GM12878 (cell line): ENCODE measurements around the gene PGGT1B. TPM values are rescaled to one million over a fixed set of nuclear protein-coding genes. Genes with fewer than 3 reads are reported as not detected.

Source experiments
- ATAC-seq: fragments of 200-7000 bp; cut with Tn5 transposase; 3 replicates; pipeline ENCODE4 v1.9.1; 2020; ENCODE audit warnings: mild to moderate bottlenecking, moderate library complexity
- BruUV-seq: library from RNA; stranded (reverse); fragments of 400-500 nt; replicated peaks from 2 replicates; lab custom pipeline; 2021; lab: Mats Ljungman, UMichigan
- CTCF ChIA-PET: fragments of 300-600 bp; sonication (Branson Sonifier 250); formaldehyde crosslinking; extraction: SDS; loops from one replicate; lab custom pipeline; 2021; ENCODE audit warnings: inconsistent platforms; lab: Yijun Ruan, JAX
- POLR2A ChIA-PET: fragments of 350-600 bp; formaldehyde crosslinking; extraction: SDS; loops from one replicate; lab custom pipeline; 2021; ENCODE audit warnings: inconsistent platforms; lab: Charles Lee
- RAD21 ChIA-PET: fragments of 300-600 bp; sonication (Branson Sonifier 250); formaldehyde crosslinking; loops from one replicate; lab custom pipeline; 2023; ENCODE audit warnings: antibody characterized with exemption; ENCODE audit not compliant: unreplicated experiment; lab: Charles Lee
- SMC1A ChIA-PET: fragments of 300-600 bp; sonication (Branson Sonifier 250); formaldehyde crosslinking; loops from one replicate; lab custom pipeline; 2023; ENCODE audit not compliant: unreplicated experiment, uncharacterized antibody; lab: Charles Lee
- DNase-seq: peaks from one replicate; pipeline ENCODE4 v3.0.0-alpha.2; 2011; ENCODE audit warnings: low read depth, low spot score
- FAIRE-seq: peaks from 3 replicates; lab custom pipeline; 2011; peaks lifted over from hg19 to GRCh38; lab: Jason Lieb, UNC
- H2AFZ ChIP-seq: 2 replicates; pipeline ENCODE4 v1.6.0; 2011; ENCODE audit warnings: low read depth, low read length, control low read depth; ENCODE audit not compliant: control insufficient read depth
- H3K27ac ChIP-seq: 2 replicates; pipeline ENCODE4 v1.5.1; 2011; ENCODE audit warnings: control low read depth; ENCODE audit not compliant: control insufficient read depth, insufficient read depth
- H3K27me3 ChIP-seq, 2 experiments: replicated peaks in 1 of 2; 2 replicates each; pipeline versions ENCODE4 v1.6.0 to v1.6.1; 2011; ENCODE audit warnings: low read length in 1 of 2; ENCODE audit not compliant: control insufficient read depth in 2 of 2, insufficient read depth in 2 of 2
- H3K36me3 ChIP-seq, 2 experiments: 2 replicates each; pipeline ENCODE4 v1.5.1; 2011; ENCODE audit warnings: low read length in 1 of 2; ENCODE audit not compliant: control insufficient read depth in 2 of 2, insufficient read depth in 2 of 2
- H3K4me1 ChIP-seq: 2 replicates; pipeline ENCODE4 v1.6.1; 2011; ENCODE audit warnings: mild to moderate bottlenecking, low read length, moderate library complexity, mixed read lengths; ENCODE audit not compliant: control insufficient read depth, insufficient read depth
- H3K4me2 ChIP-seq: 2 replicates; pipeline ENCODE4 v1.6.0; 2011; ENCODE audit warnings: control low read depth; ENCODE audit not compliant: control insufficient read depth, insufficient read depth
- H3K4me3 ChIP-seq: fragments of 200-600 bp; sonication (generic); 2 replicates; pipeline ENCODE4 v1.5.1; 2016
- H3K79me2 ChIP-seq: 2 replicates; pipeline ENCODE4 v1.6.0; 2011; ENCODE audit warnings: low read length; ENCODE audit not compliant: control insufficient read depth, insufficient read depth
- H3K9ac ChIP-seq: 2 replicates; pipeline ENCODE4 v1.8.0; 2011; ENCODE audit warnings: low read length, control low read depth, mixed read lengths; ENCODE audit not compliant: control insufficient read depth, insufficient read depth
- H3K9me3 ChIP-seq: replicated peaks from 3 replicates; pipeline ENCODE4 v1.5.1; 2011; ENCODE audit warnings: mild to moderate bottlenecking, low read length; ENCODE audit not compliant: control insufficient read depth, insufficient read depth
- H4K20me1 ChIP-seq: 2 replicates; pipeline ENCODE4 v1.6.0; 2011; ENCODE audit not compliant: control insufficient read depth, insufficient read depth
- EGR1 ChIP-seq, 2 experiments: IDR thresholded peaks; 1 replicate in 1 of 2; 2 replicates in 1 of 2; pipeline ENCODE4 v1.6.1; 2011 to 2012; ENCODE audit warnings: low read depth in 2 of 2, low read length in 2 of 2, borderline replicate concordance in 1 of 2, mild to moderate bottlenecking in 1 of 2, moderate library complexity in 1 of 2
- HSF1 ChIP-seq: fragments of 150-350 bp; IDR thresholded peaks from 2 replicates; pipeline ENCODE4 v1.6.1; 2014; ENCODE audit warnings: mild to moderate bottlenecking, low read depth, low read length
- MYC ChIP-seq: IDR thresholded peaks from 2 replicates; pipeline ENCODE4 v1.6.1; 2011; ENCODE audit warnings: mild to moderate bottlenecking, low read length, moderate library complexity, inconsistent platforms; ENCODE audit not compliant: insufficient read depth, insufficient replicate concordance, insufficient read length, severe bottlenecking
- NKRF ChIP-seq: fragments of 450-650 bp; conservative IDR thresholded peaks from 2 replicates; pipeline ENCODE4 v1.6.1; 2017; ENCODE audit warnings: mild to moderate bottlenecking, moderate library complexity
- PAX8 ChIP-seq: fragments of 450-650 bp; IDR thresholded peaks from 2 replicates; pipeline ENCODE4 v1.6.1; 2017; ENCODE audit warnings: mild to moderate bottlenecking, moderate library complexity
- PRDM15 ChIP-seq: fragments of 450-650 bp; formaldehyde crosslinking; IDR thresholded peaks from 2 replicates; pipeline ENCODE4 v1.4.0; 2020; ENCODE audit warnings: mild to moderate bottlenecking, moderate library complexity
- SIN3A ChIP-seq: IDR thresholded peaks from 2 replicates; pipeline ENCODE4 v1.6.1; 2012; ENCODE audit warnings: low read depth, low read length, improper control_type of control experiment
- SMARCA5 ChIP-seq: fragments of 450-650 bp; IDR thresholded peaks from 2 replicates; pipeline ENCODE4 v1.6.1; 2017; ENCODE audit warnings: mild to moderate bottlenecking
- ZNF274 ChIP-seq: IDR thresholded peaks from one replicate; pipeline ENCODE4 v1.8.0; 2011; ENCODE audit not compliant: insufficient read length, insufficient read depth
- WGBS: methylation state at CpG from one replicate; pipeline ENCODE4 v1.1.6; 2016; ENCODE audit warnings: low lambda C conversion rate; ENCODE audit not compliant: insufficient replicate concordance, insufficient coverage; ENCODE audit errors: missing lambda C conversion rate; 5-methylcytosine and 5-hydroxymethylcytosine counted together
- in situ Hi-C: fragments of 300-500 bp; cut with MboI; formaldehyde crosslinking; loops from 9 replicates; pipeline ENCODE4 v1.14.3; 2018; ENCODE audit warnings: mixed read lengths
- intact Hi-C: fragments of 100-400 bp; cut with micrococcal nuclease; formaldehyde crosslinking; loops from one replicate; pipeline ENCODE4 v1.14.2; 2022; ENCODE audit not compliant: unreplicated experiment
- polyA plus RNA-seq, 11 experiments: library from polyadenylated mRNA; depleted of rRNA in 4 of 11; unstranded in 6 of 11; stranded (reverse) in 5 of 11; fragments of >200 nt; fragmentation: Nextera tagmentation in 4 of 11; fragmentation: Illumina TruSeq in 1 of 11; extraction: Ambion mirVana in 4 of 11; extraction: Trizol in 1 of 11; gene quantifications; 1 replicate in 1 of 11; 2 replicates in 10 of 11; pipeline versions ENCODE4 v1.2.1 to v1.2.3, GENCODE V29; 2011 to 2016; ENCODE audit warnings: inconsistent platforms in 2 of 11, missing spikeins in 2 of 11, low read depth in 1 of 11
- total RNA-seq, 4 experiments: library from RNA; depleted of rRNA in 3 of 4; stranded (reverse); fragments of >200 nt in 3 of 4; fragmentation: Illumina TruSeq in 1 of 4; extraction: Trizol in 1 of 4; gene quantifications; 2 replicates each; pipeline versions ENCODE4 v1.2.1 to v1.2.3, GENCODE V29; 2013 to 2021

The PGGT1B gene
- total and polyA plus RNA-seq, 10 of the 15 experiments (the other 5 are each of a cell fraction or from before 2014, with no cell fraction given) = 5.0 to 38.4 (median 13.9) TPM

- Histone ChIP-seq H3K27ac (no peak overlapping the region), H3K27me3 (no peaks in the 10 kb centered on the region)
- ATAC-seq = no peak
- POLR2A ChIA-PET = no interaction called here
- no peak for TF ChIP-seq PAX8
- TF ChIP-seq, all 136 proteins: peak for 0
- no peak for FAIRE-seq
- H3K9ac ChIP-seq = no peak overlapping the region
- intact Hi-C loops (no loop called here), in situ Hi-C loops (loop anchor here (25.0 kb wide), 1 partner anchor 775 kb away; no protein-coding TSS in a partner anchor)
- H3K36me3 ChIP-seq = peaks cover 0 to 10% of the 10 kb centered on the region in 2 experiments; a peak in 1 of 4 replicates
- WGBS = 96% methylated on average over 3 of the region's 3 CpGs
- SMC1A ChIA-PET = interaction anchor here (0.7 to 1.3 kb wide), 3 partner anchors 15 to 140 kb away, joined by 3 read pairs; no protein-coding TSS in a partner anchor
- H3K4me2 ChIP-seq = no peak overlapping the region
- no peaks in the 10 kb centered on the region for H3K79me2 ChIP-seq
- DNase-seq = no peak
- BruUV-seq = no TSS peak
- no peak overlapping the region for H3K4me3 ChIP-seq
- H3K9me3 ChIP-seq = no peaks in the 10 kb centered on the region
- RAD21 ChIA-PET = no interaction called here
- no peaks in the 10 kb centered on the region for H3K4me1 ChIP-seq
- CTCF ChIA-PET = interaction anchor here (0.6 kb wide), 1 partner anchor 1346 kb away, joined by 3 read pairs; no protein-coding TSS in a partner anchor
- no peak overlapping the region for H2AFZ ChIP-seq
- H4K20me1 ChIP-seq = no peaks in the 10 kb centered on the region
Measured at GRCh38 chr5:115237066-115237465, 25.6 kb downstream of the PGGT1B start.

- intact Hi-C loops (no loop called here), in situ Hi-C loops (loop anchor here (25.0 kb wide), 1 partner anchor 774 kb away; no protein-coding TSS in a partner anchor)
- no peaks in the 10 kb centered on the region for H3K79me2 ChIP-seq
- DNase-seq (no peak), ATAC-seq (no peak), FAIRE-seq (no peak)
- ChIA-PET RAD21 (no interaction called here), POLR2A (no interaction called here), CTCF (no interaction called here), SMC1A (interaction anchor here (0.7 to 1.3 kb wide), 3 partner anchors 15 to 139 kb away, joined by 3 read pairs; no protein-coding TSS in a partner anchor)
- H3K27ac ChIP-seq = no peak overlapping the region
- no peak overlapping the region for H3K4me2 ChIP-seq
- 93% methylated on average over 2 of the region's 2 CpGs for WGBS
- H4K20me1 ChIP-seq = no peaks in the 10 kb centered on the region
- BruUV-seq = no TSS peak
- no peak overlapping the region for H2AFZ ChIP-seq
- no peak overlapping the region for H3K9ac ChIP-seq
- peaks cover 0 to 10% of the 10 kb centered on the region in 2 experiments; a peak in 1 of 4 replicates for H3K36me3 ChIP-seq
- H3K9me3 ChIP-seq = no peaks in the 10 kb centered on the region
- no peak overlapping the region for H3K4me3 ChIP-seq
- H3K4me1 ChIP-seq = no peaks in the 10 kb centered on the region
- H3K27me3 ChIP-seq = no peaks in the 10 kb centered on the region
- TF ChIP-seq EGR1 (IDR thresholded peaks at IDR 0.05; ENCODE audit: borderline replicate concordance in 1 of 2, low read depth in 2 of 2, low read length in 2 of 2) (no peak), HSF1 (no peak), SIN3A (no peak), ZNF274 (no peak), NKRF (no peak), PRDM15 (CRISPR knock-in tag) (no peak), MYC (no peak), SMARCA5 (no peak)
Measured at GRCh38 chr5:115236599-115236998, 26.1 kb downstream of the PGGT1B start.
